Activated gamma-delta T cell treated with anti-CD3 and anti-CD28 coated beads, Interleukin-2, amount 50 U/mL, for 16 hours (primary cell): Measurements from ENCODE around the gene CDKN2D.
"Not testable (repeated sequence)": the region's sequence is repeated elsewhere in the genome, so short reads cannot be mapped to it uniquely, and the experiment has no call there.

Source experiments
- DNase-seq: peaks from one replicate; pipeline ENCODE4 v3.0.0-alpha.2; 2020; ENCODE audit warnings: low read depth

The CDKN2D gene

GRCh38 chr19:10580979-10581631, 12.3 kb upstream of the CDKN2D start:
- peak; percentile 86 for DNase-seq

GRCh38 chr19:10577951-10578350, 9.2 kb upstream of the CDKN2D start:
- DNase-seq, result no peak

- DNase-seq, result no peak
These were observed 6.4 kb upstream of the CDKN2D start for GRCh38 chr19:10575011-10575716.

- DNase-seq, result no peak
These were observed 5.7 kb upstream of the CDKN2D start for GRCh38 chr19:10574462-10574861.

- DNase-seq, result not testable (repeated sequence)
These were observed 5.0 kb upstream of the CDKN2D start for GRCh38 chr19:10573793-10574192.

GRCh38 chr19:10568062-10568825, 535 bp downstream of the CDKN2D start:
- peak; percentile 42 for DNase-seq

- DNase-seq, result no peak
These were observed 1.1 kb downstream of the CDKN2D start for GRCh38 chr19:10567656-10568055.

GRCh38 chr19:10566658-10567410, 1.9 kb downstream of the CDKN2D start:
- peak; percentile 63 for DNase-seq

GRCh38 chr19:10566408-10566657, 2.4 kb downstream of the CDKN2D start:
- DNase-seq, result no peak

GRCh38 chr19:10565567-10566407, 3.0 kb downstream of the CDKN2D start, which contains the start of gene KRI1:
KRI1 (minus strand) TSS chr19:10566010; CDS start chr19:10565999, 11 bp downstream.
- peak; percentile 95 for DNase-seq

- DNase-seq, result peak; percentile 35
These were observed 3.7 kb downstream of the CDKN2D start for GRCh38 chr19:10565028-10565566.

GRCh38 chr19:10562609-10563008, 6.2 kb downstream of the CDKN2D start:
- no peak for DNase-seq

- DNase-seq, result no peak
These were observed 8.6 kb downstream of the CDKN2D start for GRCh38 chr19:10560154-10560553.

- DNase-seq, result no peak
These were observed 11.1 kb downstream of the CDKN2D start for GRCh38 chr19:10557603-10558197.

- DNase-seq, result no peak
These were observed 13.2 kb downstream of the CDKN2D start for GRCh38 chr19:10555610-10555973.

- no peak for DNase-seq
These were observed 13.8 kb downstream of the CDKN2D start for GRCh38 chr19:10554760-10555609.

- peak; percentile 50 for DNase-seq
These were observed 14.8 kb downstream of the CDKN2D start for GRCh38 chr19:10553943-10554381.

GRCh38 chr19:10553087-10553667, 15.6 kb downstream of the CDKN2D start:
- DNase-seq, result no peak

GRCh38 chr19:10552510-10553053, 16.2 kb downstream of the CDKN2D start:
- no peak for DNase-seq
